HepG2 (cell line): ENCODE results near the gene STIMATE. TPM values are rescaled to one million over a fixed set of nuclear protein-coding genes. Genes with fewer than 3 reads are reported as not detected.
A peak's percentile ranks its signal among the peaks of the same experiment; 100 is the strongest.

Experiments used
- BHLHE40 ChIP-seq: IDR thresholded peaks from 2 replicates; pipeline ENCODE4 v1.6.1; 2011; ENCODE audit warnings: low read length, improper control_type of control experiment
- FOXO1 ChIP-seq: sonication (generic); formaldehyde crosslinking; IDR thresholded peaks from 2 replicates; pipeline ENCODE4 v1.4.0; 2020; ENCODE audit warnings: missing genetic modification reagents
- GATAD1 ChIP-seq: IDR thresholded peaks from 2 replicates; pipeline ENCODE4 v1.6.1; 2016; ENCODE audit warnings: missing genetic modification reagents, missing compliant biosample characterization
- GATAD2A ChIP-seq: IDR thresholded peaks from 2 replicates; pipeline ENCODE4 v1.6.1; 2016
- HNF4A ChIP-seq: sonication (generic); formaldehyde crosslinking; IDR thresholded peaks from 2 replicates; pipeline ENCODE4 v1.4.0; 2020; ENCODE audit warnings: missing genetic modification reagents
- MXI1 ChIP-seq: IDR thresholded peaks from 3 replicates; pipeline ENCODE4 v1.6.1; 2012; ENCODE audit warnings: low read depth, low read length, inconsistent platforms, borderline replicate concordance
- POLR2G ChIP-seq: fragments of 200-400 bp; formaldehyde crosslinking; IDR thresholded peaks from 2 replicates; pipeline ENCODE4 v1.6.1; 2018; ENCODE audit warnings: mild to moderate bottlenecking, low read depth, low read length, moderate library complexity
- PPARG ChIP-seq: conservative IDR thresholded peaks from 2 replicates; pipeline ENCODE4 v1.6.1; 2016; ENCODE audit warnings: missing biosample characterization, missing genetic modification reagents
- SKI ChIP-seq: fragments of 450-650 bp; IDR thresholded peaks from one replicate; pipeline ENCODE4 v1.6.1; 2018; ENCODE audit warnings: mild to moderate bottlenecking; ENCODE audit not compliant: partially characterized antibody
- ZFY ChIP-seq: sonication (generic); formaldehyde crosslinking; IDR thresholded peaks from 2 replicates; pipeline ENCODE4 v1.4.0; 2020; ENCODE audit warnings: missing genetic modification reagents
- ZNF207 ChIP-seq: fragments of 450-650 bp; IDR thresholded peaks from 2 replicates; pipeline ENCODE4 v1.6.1; 2016; ENCODE audit warnings: antibody characterized with exemption, borderline replicate concordance
- polyA plus RNA-seq, 8 experiments: library from polyadenylated mRNA; depleted of rRNA in 3 of 8; stranded (reverse) in 7 of 8; unstranded in 1 of 8; fragments of >200 nt; fragmentation: Illumina TruSeq in 4 of 8; extraction: Trizol in 4 of 8; gene quantifications; 2 replicates each; pipeline versions ENCODE4 v1.2.1 to v1.2.3, GENCODE V29; 2011 to 2016; ENCODE audit warnings: low read depth in 4 of 8, missing spikeins in 1 of 8, mixed read lengths in 1 of 8; ENCODE audit not compliant: insufficient read depth in 1 of 8
- total RNA-seq, 5 experiments: library from RNA; depleted of rRNA; stranded (reverse); fragments of >200 nt; fragmentation: Illumina TruSeq; extraction: Trizol; gene quantifications; 2 replicates each; pipeline ENCODE4 v1.2.3, GENCODE V29; 2016; ENCODE audit warnings: low read depth in 1 of 5
- TF ChIP-seq, protein P1 (sequence below): IDR thresholded peaks from 2 replicates; pipeline ENCODE4 v1.6.1; 2012; ENCODE audit warnings: inconsistent platforms
- TF ChIP-seq, protein P2 (sequence below): IDR thresholded peaks from 2 replicates; pipeline ENCODE4 v1.6.1; 2016; ENCODE audit warnings: mild to moderate bottlenecking, missing biosample characterization, missing genetic modification reagents
- TF ChIP-seq, protein P3 (sequence below): sonication (generic); formaldehyde crosslinking; IDR thresholded peaks from 2 replicates; pipeline ENCODE4 v1.4.0; 2020; ENCODE audit warnings: missing genetic modification reagents
- TF ChIP-seq, protein P4 (sequence below): sonication (generic); formaldehyde crosslinking; IDR thresholded peaks from 2 replicates; pipeline ENCODE4 v1.8.0; 2022; ENCODE audit warnings: missing genetic modification reagents, mild to moderate bottlenecking, moderate library complexity, borderline replicate concordance
- TF ChIP-seq, protein P5 (sequence below): sonication (generic); formaldehyde crosslinking; conservative IDR thresholded peaks from 2 replicates; pipeline ENCODE4 v1.4.0; 2020; ENCODE audit warnings: mild to moderate bottlenecking, missing genetic modification reagents, moderate library complexity
- TF ChIP-seq, protein P6 (sequence below): sonication (generic); formaldehyde crosslinking; IDR thresholded peaks from 2 replicates; pipeline ENCODE4 v1.5.0; 2020; ENCODE audit warnings: mild to moderate bottlenecking, missing genetic modification reagents
- TF ChIP-seq, protein P7 (sequence below): IDR thresholded peaks from 2 replicates; pipeline ENCODE4 v1.6.1; 2016

STIMATE gene
- total and polyA plus RNA-seq, 2 of the 13 experiments (the other 11 are each of a cell fraction or from before 2014, with no cell fraction given), result 5.7 to 11.7 TPM

DNA sequence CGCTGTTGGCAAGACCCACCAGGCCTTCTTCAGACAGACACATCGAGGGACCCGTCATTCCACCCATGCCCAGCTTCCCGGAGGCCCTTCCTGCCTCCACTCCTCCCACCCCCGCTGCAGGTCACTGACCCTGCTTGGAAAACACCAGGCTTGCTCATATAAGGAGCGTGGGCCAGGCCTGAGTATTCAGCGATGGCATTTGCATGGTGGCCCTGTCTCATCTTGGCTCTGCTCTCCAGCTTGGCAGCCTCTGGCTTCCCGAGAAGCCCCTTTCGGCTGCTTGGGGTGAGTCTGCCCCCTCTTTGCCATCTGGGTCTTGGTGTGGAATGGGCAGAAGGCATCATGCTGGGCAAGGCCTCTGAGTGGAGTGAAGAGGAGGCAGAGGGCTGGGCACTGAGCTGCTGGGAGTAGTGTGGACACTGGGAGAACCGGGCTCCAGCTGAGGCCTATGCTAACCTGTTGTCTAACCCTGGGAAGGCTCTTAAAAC, 102.7 kb downstream of the STIMATE start, which contains the start of gene ITIH3 (continued):
- TF ChIP-seq, protein P1, sequence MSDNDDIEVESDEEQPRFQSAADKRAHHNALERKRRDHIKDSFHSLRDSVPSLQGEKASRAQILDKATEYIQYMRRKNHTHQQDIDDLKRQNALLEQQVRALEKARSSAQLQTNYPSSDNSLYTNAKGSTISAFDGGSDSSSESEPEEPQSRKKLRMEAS, result peak; percentile 54
- TF ChIP-seq, protein P2, sequence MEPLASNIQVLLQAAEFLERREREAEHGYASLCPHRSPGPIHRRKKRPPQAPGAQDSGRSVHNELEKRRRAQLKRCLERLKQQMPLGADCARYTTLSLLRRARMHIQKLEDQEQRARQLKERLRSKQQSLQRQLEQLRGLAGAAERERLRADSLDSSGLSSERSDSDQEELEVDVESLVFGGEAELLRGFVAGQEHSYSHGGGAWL (CRISPR knock-in tag), result peak; percentile 12; the same call in 1 of the 2 replicates
- TF ChIP-seq, protein P3, sequence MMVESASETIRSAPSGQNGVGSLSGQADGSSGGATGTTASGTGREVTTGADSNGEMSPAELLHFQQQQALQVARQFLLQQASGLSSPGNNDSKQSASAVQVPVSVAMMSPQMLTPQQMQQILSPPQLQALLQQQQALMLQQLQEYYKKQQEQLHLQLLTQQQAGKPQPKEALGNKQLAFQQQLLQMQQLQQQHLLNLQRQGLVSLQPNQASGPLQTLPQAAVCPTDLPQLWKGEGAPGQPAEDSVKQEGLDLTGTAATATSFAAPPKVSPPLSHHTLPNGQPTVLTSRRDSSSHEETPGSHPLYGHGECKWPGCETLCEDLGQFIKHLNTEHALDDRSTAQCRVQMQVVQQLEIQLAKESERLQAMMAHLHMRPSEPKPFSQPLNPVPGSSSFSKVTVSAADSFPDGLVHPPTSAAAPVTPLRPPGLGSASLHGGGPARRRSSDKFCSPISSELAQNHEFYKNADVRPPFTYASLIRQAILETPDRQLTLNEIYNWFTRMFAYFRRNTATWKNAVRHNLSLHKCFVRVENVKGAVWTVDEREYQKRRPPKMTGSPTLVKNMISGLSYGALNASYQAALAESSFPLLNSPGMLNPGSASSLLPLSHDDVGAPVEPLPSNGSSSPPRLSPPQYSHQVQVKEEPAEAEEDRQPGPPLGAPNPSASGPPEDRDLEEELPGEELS (CRISPR knock-in tag), result peak; percentile 74
- TF ChIP-seq BHLHE40 (0 out of 2 replicates have a peak, but pooled peaks have one; percentile 3), GATAD1 (peak; percentile 55), ZNF207 (no peak), SKI (peak; percentile 51), MXI1 (peak; percentile 40; the same call in 1 of the 3 replicates), ZFY (CRISPR knock-in tag) (peak; percentile 80), FOXO1 (CRISPR knock-in tag) (peak; percentile 85), GATAD2A (CRISPR knock-in tag) (peak; percentile 71; the same call in 1 of the 2 replicates), HNF4A (CRISPR knock-in tag) (peak; percentile 62), POLR2G (0 out of 2 replicates have a peak, but pooled peaks have one; percentile 33), PPARG (CRISPR knock-in tag) (peak; percentile 59; the same call in 1 of the 2 replicates)
- TF ChIP-seq, protein P4, sequence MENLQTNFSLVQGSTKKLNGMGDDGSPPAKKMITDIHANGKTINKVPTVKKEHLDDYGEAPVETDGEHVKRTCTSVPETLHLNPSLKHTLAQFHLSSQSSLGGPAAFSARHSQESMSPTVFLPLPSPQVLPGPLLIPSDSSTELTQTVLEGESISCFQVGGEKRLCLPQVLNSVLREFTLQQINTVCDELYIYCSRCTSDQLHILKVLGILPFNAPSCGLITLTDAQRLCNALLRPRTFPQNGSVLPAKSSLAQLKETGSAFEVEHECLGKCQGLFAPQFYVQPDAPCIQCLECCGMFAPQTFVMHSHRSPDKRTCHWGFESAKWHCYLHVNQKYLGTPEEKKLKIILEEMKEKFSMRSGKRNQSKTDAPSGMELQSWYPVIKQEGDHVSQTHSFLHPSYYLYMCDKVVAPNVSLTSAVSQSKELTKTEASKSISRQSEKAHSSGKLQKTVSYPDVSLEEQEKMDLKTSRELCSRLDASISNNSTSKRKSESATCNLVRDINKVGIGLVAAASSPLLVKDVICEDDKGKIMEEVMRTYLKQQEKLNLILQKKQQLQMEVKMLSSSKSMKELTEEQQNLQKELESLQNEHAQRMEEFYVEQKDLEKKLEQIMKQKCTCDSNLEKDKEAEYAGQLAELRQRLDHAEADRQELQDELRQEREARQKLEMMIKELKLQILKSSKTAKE (CRISPR knock-in tag), result peak; percentile 45
- TF ChIP-seq, protein P5, sequence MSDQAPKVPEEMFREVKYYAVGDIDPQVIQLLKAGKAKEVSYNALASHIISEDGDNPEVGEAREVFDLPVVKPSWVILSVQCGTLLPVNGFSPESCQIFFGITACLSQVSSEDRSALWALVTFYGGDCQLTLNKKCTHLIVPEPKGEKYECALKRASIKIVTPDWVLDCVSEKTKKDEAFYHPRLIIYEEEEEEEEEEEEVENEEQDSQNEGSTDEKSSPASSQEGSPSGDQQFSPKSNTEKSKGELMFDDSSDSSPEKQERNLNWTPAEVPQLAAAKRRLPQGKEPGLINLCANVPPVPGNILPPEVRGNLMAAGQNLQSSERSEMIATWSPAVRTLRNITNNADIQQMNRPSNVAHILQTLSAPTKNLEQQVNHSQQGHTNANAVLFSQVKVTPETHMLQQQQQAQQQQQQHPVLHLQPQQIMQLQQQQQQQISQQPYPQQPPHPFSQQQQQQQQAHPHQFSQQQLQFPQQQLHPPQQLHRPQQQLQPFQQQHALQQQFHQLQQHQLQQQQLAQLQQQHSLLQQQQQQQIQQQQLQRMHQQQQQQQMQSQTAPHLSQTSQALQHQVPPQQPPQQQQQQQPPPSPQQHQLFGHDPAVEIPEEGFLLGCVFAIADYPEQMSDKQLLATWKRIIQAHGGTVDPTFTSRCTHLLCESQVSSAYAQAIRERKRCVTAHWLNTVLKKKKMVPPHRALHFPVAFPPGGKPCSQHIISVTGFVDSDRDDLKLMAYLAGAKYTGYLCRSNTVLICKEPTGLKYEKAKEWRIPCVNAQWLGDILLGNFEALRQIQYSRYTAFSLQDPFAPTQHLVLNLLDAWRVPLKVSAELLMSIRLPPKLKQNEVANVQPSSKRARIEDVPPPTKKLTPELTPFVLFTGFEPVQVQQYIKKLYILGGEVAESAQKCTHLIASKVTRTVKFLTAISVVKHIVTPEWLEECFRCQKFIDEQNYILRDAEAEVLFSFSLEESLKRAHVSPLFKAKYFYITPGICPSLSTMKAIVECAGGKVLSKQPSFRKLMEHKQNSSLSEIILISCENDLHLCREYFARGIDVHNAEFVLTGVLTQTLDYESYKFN (CRISPR knock-in tag), result peak; percentile 27; the same call in 1 of the 2 replicates
- TF ChIP-seq, protein P6, sequence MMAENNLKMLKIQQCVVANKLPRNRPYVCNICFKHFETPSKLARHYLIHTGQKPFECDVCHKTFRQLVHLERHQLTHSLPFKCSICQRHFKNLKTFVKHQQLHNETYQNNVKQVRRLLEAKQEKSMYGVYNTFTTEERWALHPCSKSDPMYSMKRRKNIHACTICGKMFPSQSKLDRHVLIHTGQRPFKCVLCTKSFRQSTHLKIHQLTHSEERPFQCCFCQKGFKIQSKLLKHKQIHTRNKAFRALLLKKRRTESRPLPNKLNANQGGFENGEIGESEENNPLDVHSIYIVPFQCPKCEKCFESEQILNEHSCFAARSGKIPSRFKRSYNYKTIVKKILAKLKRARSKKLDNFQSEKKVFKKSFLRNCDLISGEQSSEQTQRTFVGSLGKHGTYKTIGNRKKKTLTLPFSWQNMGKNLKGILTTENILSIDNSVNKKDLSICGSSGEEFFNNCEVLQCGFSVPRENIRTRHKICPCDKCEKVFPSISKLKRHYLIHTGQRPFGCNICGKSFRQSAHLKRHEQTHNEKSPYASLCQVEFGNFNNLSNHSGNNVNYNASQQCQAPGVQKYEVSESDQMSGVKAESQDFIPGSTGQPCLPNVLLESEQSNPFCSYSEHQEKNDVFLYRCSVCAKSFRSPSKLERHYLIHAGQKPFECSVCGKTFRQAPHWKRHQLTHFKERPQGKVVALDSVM, result peak; percentile 74
- TF ChIP-seq, protein P7, sequence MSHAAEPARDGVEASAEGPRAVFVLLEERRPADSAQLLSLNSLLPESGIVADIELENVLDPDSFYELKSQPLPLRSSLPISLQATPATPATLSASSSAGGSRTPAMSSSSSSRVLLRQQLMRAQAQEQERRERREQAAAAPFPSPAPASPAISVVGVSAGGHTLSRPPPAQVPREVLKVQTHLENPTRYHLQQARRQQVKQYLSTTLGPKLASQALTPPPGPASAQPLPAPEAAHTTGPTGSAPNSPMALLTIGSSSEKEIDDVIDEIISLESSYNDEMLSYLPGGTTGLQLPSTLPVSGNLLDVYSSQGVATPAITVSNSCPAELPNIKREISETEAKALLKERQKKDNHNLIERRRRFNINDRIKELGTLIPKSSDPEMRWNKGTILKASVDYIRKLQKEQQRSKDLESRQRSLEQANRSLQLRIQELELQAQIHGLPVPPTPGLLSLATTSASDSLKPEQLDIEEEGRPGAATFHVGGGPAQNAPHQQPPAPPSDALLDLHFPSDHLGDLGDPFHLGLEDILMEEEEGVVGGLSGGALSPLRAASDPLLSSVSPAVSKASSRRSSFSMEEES, result peak; percentile 38; the same call in 1 of the 2 replicates
